NCI-H1436 (cell line): ENCODE results near the gene LATS2.

Source experiments
- DNase-seq: peaks from one replicate; lab custom pipeline; 2025; lab: John Stamatoyannopoulos, UW

Gene LATS2

DNA sequence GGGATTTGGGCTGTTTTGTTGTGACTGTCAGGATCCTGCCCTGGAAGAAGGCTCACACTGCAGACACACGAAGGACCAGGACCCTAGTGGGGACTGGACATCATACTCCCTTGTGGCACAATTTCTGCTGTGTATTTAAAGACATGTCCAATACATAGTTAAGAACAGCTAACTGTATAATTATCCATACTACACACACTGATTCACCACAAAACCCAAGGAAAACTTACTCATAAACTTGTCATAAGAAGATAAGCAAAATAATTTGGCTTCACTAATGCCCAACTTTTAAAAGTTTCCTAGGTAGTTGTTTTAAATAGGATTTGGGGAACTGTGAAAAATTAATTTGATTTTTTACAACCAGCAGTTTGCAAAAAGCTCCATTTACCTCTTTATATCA lies 46.1 kb downstream of the LATS2 start:
- DNase-seq, result no peak

DNA sequence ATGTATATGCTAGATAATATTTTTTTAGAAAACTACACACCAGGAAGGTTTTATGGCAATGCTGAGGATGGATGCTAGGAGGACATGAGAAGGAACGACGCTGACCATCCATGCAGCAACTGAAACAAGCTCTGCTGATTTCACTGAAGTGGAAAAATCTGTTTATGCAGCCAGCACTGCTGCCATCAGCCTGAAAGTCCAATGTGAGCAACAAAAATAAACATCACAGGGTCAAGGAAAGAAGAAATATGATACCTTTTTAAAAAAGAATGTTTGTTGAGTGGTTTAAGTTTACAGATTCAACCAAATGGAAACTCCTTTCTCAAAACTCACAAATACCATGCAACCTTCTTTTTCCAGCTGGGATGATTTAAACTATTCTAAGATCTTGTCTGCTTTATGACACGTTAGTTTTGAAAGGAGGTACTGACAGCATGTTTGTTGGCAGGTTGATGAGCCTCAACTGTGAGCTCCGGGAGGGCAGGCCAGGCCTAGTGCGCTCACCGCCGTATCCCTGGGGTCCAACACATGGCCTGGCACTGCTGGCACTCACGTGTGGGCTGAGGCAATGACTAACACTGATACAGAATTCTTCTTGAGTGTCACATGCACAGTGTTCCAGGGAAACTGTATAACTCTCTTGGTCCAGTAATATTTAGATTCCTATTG lies 46.8 kb downstream of the LATS2 start:
- DNase-seq, result no peak

DNA sequence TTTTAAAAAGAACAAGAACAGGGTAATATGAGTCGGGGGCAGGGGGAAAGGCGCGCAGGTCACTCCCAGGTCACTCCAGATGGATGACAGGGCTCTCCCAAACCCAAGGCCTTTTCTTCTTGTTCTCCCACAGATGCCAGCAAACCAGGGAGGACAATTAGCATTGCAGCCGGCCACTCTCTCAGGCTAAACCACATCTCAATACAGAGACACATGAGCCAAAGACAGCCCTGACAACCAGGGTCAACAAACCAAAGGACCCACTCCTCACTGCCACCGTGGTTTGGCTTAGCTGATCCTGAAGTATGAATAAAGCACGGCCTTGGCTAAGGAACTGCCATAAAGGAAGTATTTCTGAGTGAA lies 47.3 kb downstream of the LATS2 start:
- DNase-seq, result no peak

DNA sequence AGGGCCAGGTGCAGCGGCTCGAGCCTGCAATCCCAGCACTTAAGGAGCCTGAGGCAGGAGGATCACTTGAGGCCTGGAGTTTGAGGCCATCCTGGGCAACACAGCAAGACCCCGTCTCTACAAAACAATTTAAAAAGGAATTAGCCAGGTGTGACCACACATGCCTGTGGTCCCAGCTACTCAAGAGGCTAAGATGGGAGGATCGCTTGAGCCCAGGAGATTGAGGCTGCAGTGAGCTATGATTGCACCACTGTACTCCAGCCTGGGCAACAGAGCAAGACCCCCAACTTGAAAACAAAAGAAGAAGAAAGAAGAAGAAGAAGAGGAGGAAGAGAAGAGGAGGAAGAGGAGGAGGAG lies 47.7 kb downstream of the LATS2 start:
- DNase-seq, result no peak

DNA sequence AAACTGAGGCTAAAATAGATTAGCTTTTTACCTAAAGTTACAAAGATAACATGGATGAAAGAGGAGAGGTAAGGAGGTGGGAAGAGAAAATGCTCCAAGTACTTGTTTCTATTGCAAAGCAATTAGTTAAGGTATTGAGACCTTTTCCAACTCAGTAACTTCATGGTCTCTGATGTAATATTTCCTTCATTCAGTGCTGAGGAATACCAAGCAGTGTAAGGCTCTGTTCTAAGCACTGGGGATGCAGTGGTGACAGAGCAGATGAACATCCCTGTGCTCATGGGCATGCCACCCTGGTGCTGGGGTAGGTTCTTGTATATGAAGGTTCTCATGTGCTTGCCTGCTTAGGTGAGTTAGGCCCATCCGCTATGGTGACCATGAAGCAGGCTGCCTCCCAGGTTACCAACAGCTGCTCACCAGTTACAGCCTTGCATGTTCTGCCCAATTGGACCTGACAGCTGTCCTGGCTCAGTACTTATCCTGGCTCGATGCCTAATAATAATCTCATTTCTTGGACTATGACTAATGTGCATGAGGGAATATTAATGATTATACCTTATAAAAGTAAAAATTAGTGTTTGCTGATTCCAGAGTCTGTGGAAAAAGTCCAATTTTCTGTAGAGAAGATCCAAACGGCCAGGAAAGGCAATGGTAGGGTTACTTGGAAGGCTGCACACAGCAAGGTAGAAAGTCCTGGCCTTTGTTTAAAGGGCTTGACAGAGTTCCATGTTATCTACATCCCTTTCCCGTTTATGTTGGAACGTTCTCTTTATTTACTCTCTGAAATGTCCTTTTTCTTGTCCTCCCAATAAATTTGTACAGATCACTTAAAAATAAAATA lies 48.3 kb downstream of the LATS2 start:
- no peak for DNase-seq

DNA sequence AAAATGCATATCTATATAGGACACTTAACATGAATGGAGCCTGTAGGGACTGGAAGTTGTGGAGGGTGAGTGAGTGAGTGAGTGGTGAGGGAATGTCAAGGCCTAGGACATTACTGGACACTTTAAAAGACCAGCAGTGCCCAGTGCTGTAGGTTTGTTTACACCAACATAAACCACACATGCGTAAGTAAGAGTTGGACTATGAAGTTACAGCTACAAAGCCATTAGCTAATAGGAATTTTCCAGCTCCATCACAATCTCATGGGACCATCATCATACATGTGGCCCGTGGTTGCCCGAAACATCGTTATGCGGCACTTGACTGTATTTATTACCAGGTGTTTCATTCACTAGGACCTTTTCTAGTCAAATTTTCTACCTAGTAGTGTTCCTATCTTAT lies 49.2 kb downstream of the LATS2 start:
- no peak for DNase-seq

DNA sequence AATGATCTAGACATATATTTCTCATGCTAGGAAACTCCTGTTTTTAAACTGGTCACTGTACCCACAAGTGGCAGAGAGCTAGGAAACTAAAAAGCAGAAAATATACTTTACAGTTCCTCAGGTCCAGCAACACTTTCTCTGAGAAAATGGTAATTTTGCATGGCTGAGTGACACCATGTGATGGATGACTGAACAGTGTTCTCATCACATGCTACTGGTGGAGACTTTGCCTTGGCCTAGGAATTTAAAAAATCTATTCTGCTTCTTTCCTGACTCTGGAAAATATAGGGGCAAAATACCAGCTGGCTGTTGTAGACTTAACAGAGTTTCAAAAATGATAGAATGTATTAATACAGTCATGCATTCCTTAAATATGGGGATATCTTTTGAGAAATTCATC lies 50.0 kb downstream of the LATS2 start:
- DNase-seq, result no peak

DNA sequence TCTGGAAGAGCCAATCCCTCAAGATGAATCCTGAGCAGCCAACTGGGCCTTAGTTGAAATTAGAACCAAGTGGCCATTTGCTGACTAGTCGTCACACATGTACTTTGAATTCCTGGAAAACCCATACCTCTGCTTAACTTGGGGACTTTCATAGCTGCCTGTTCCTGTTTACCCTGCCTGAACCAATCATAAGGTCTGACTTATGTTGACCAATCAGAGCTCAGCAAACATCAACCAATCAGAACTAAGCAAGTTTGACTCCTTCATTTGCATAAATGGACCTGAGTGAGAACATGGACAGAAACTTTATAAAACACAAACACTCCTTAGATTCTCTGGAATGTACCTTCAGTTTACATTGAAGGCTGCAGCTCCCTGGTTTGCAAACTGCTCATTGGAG lies 50.8 kb downstream of the LATS2 start:
- no peak for DNase-seq

DNA sequence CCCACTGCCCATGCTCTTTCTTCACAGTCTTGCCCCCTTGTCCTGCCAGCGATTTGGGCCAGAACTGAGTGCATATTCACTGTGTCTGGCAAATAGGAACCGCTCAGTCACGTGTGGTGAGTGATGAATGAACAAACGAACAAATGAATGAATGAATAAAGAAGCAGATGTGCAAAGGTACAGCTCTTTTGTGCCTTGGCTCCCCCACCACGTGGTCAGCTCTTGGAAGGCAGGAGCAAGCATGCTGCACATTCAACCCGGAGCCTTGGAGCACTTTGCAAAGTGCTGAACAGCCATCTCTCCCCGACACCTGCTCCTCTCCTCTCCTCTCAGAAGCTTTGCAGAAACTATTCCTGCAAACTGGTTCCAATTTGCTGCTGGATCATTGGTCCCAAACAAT lies 52.4 kb downstream of the LATS2 start:
- no peak for DNase-seq

DNA sequence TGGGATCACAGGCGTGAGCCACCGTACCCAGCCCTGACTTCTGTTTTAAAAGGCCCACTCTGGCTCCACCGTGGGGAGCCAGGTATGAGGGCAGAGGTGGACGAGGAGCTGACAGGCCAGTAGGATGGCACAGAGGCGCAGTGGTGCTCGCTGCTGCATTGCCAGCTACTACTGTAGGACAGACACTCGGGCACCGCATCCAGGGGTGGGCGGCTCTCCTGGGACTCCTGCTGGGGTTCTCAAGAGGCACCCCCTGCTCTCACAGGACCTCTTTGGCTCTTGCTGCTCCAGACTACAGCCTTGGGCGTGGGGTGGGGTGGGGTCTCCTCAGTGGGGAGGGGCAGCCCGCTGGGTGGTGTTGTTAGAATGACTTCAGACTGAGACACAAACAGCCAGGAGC lies 53.4 kb downstream of the LATS2 start:
- DNase-seq, result no peak

DNA sequence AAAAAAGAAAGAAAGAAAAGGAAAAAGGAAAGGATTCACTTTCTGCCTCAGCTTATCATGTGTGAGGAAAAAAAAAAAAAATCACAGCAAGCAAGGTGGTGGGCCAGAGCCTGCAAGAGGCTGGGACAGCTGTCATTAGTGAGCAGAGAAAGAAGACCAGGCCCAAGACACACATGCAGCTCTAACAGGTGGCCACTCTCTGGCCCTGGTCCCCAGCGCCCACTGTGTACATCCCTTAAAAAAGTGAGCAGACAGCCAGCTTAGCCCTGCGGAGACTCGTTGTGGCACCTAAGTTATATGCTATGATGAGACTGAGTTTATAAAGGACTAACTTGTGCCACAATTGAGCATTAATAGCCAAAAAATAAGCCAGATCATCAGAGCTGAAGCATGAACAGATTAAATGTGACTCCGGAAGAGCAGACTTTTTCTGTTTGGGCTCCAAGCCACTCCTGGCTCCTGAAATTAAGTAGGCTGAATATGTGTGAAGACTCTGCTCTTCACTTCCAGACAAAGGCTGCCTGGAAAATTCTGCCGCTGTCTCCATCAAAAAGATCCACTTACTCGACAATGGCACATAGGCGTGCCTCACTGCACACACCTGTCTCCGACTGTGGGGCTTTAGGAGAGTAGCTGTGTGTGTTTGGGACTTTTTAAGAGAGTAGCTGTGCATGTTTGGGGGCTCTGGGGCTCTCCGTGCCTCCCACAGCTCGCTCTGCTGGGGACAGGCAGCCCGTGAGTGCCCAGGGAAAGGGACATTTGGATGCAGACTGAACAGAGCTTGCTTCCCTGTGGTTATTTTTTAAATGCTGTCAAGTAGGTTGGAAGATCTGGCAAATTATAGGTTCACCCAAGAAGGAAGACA lies 55.0 kb downstream of the LATS2 start:
- no peak for DNase-seq

DNA sequence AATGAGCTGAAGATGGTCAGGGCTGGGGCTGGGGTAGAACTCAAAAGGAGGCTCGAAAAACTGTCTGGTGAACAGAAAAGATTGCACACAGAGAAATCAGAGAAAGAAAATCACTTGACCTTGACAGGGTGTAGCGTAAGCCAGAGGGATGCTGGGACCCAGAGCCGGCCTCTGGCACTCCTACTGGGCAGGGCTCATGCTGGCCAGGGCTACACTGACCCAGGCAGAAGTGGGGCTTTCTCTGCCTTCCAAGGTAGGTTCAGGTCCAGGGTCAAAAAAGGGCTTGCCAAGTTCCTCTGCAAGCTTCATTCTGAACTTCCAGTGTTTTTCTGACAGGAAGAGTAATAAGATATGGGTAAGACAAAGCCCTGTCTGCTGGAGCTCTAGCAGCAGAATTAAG lies 56.2 kb downstream of the LATS2 start:
- no peak for DNase-seq

DNA sequence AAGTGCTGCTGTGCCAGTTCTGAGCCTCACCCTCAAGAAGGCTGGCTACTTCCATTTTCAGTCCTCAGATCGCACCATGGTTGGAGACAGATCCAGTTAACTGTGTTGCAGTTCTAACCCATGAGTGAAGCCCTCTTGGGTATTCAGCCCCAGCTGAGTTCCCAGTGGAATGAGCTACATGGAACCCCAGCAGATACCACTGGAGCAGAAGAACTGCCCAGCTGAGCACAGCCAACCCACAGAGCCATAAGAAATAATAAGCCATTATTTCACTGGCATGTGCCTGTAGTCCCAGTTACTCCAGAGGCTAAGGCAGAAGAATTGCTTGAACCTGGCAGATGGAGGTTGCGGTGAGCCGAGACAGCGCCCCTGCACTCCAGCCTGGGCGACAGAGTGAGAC lies 59.9 kb downstream of the LATS2 start:
- no peak for DNase-seq

DNA sequence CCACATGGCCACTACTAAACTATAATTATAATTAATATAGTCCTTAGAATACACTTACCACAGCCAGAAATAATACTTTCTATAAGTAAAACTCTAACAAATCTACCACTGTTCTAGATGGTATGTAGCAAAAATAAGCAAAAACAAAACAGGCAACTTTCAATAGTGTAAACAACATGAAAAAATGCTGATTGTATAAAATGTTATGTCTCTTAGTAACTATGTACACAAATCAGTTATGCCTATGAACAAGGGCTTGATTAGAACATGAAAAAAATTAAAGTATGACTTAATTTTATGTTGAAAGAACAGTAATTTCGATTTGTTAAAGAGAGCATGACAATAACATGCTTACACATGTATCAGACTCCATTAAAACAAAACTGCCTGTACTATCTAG lies 60.7 kb downstream of the LATS2 start:
- no peak for DNase-seq

DNA sequence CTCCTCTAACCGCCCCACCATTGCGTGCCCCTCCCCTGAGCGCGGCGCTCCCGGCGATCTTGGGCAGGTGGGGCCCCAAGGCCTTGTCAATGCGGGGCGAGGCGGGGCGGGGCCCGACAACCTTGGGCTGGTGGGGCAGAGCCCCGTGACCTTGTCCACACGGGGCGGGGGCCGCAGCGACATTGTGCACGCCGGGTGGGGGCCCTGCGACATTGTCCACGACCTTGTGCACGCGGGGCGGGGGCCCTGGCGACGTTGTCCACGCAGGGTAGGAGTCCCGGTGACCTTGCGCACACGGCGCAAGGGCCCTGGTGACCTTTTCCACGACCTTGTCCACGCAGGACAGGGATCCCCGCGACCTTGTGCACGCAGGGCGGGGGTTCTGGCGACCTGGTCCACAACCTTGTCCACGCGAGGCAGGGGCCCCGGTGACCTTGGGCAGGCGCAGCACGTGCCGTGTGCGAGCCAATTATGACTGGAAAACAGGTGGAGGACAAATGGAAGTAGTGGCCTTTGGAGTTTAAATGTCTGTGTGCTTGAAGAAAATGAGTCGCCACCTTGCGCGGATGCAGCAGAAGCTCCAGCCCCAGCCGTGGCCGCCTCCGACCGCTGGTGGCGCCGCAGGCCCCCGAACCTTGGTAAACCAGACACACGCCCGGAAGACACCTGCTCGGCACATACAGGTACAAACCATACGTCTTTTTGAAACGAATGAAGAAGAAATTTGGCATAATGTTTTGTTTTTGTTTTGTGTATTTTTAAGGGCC lies 62.6 kb downstream of the LATS2 start:
- DNase-seq, result no peak

DNA sequence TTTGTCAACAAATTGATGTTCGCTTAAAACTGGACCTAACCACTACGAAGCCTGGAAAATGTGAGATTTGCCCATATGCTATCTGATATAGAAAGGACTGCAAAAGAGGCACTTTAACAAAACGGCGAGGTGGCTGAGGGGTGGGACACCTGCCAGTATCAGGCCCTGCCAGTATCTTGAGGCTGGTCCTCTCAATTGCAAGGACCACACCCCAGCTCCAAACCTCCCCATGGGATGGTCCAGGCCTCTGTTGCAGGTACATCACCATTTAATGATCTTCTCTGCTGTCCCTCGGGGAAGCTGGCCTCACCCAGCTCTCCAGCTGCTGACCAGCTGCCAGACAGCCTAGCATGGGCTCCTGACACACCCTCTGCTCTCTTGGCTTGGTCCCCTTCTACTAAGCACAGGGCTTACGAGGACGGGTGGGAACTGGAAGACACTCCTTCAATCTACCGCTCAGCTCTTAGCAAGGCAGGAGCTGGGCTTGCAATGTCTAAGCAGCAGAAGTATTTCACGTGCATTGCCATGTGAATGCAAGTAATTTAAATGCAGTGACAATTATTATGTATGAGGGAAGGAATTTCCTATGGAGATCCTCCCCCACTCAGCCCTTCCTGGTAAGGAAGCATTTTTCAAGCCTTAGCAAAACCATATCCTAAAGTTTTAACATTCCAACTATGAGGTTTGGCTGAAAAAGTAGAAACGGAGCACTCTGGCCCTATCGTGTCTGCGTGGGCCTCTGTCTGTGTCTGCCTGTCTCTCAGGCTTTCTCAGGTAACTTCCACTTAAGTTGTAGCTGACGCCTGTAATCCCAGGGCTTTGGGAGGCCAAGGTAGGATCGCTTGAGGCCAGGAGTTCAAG lies 63.9 kb downstream of the LATS2 start:
- DNase-seq, result no peak

DNA sequence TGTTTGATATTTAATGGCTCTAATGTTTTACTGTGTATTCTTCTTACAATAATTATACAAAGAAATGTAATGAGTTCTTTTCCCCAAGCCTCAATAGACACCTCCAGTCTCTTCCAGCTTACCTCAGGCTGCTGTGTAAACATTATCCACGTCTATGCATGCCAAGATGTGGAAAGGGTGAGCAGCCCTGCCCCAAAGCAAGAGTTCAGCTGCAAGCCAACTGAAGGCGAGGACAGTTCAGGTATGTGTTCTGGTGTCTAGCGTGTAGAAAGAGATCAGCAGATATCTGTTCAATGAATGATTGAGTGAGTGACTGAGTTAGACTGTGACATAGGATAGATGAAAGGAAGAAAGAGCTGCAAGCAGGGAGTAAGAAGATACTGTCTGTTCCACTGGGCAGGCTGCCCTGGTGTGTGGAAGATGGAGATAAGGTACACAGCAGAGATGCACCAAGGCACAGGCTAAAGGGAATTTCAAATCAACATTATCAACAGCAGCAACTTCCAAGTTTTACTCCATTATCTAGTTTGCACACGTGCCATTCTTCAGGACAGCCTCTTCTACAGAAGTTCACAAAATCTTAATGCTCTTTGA lies 66.0 kb downstream of the LATS2 start:
- DNase-seq, result no peak

DNA sequence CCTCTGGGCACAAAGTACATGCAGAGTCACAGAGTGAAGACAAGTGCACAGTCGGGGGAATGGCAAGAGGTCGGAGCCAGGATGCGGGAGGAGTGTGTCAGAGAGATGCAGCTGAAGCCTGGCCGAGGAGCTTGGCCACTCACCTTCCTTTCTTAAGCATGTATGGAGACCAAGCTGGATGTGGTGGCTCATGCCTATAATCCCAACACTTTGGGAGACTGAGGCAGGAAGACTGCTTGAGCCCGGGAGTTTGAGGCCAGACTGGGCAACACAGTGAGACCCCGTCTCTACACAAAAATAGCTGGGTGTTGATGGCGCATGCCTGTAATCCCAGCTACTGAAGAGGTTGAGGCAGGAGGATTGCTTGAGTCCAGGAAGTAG lies 67.0 kb downstream of the LATS2 start:
- no peak for DNase-seq

DNA sequence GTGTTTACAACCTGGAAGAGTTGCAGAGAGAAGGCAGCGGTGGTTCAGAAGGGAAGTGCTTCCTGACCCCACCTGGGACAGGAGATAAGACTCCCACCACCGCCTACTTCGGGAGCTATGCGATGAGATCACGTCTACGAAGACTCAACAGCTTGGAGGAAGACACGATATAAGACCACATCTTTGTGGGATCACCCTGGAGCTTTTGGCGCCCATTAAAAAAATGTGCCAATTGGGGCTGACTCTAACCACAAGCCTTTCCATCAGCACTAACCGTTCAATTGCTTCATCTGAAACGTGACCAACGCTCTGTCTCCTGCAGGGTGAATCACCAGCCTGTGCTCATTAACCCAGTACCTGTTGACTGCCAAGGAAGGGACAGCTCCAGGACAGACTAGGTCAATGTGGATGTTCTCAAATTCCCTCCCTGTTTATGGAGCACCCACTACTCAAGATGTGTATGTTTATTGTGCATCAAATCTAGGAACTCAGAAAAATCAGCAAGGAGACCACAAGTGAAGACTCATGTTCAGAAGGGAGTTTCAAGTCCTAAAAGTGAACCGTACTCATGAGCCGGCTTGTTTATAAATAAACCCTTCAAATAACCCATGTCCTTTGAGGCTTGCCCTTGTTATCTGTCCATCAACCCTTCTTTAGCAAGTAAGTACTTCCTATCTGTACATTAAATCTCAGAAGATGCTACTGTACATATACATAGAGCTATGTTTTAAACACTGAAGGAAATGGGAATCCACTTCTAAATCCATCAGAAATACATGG lies 67.5 kb downstream of the LATS2 start:
- DNase-seq, result no peak

DNA sequence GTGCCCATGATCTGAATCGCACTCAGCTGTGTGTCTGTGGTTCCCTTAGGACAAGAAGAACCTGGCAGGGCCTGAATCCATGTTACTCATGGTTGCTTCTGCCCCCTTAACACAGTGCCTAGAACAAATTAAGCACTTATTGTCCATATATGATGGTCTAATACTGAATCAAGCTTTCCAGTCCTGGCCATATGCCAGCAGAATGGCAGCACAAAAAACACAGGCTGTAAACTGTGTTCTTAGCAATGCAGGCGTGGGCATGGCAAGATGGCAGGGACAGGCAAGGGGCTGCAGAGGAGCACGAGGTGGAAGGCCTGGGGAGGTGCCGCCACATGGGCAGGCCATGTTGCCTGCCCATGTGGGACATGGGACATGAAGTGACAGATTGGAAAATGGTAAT lies 68.2 kb downstream of the LATS2 start:
- DNase-seq, result no peak
